Cardiac muscle cell (in vitro differentiated cells and primary cell): Measurements from ENCODE around the gene ARHGEF19. TPM values are rescaled to one million over a fixed set of nuclear protein-coding genes. Genes with fewer than 3 reads are reported as not detected.

Experiments used
- DNase-seq, 2 donors: peaks; one replicate each; pipeline versions ENCODE4 v3.0.0 to v3.0.0-alpha.2; 2010 to 2017; ENCODE audit warnings: low read depth in 1 of 2, low spot score in 1 of 2
- H3K27ac ChIP-seq: fragments of 200-600 bp; sonication (generic); 2 replicates; pipeline ENCODE4 v1.5.1; 2016
- H3K27me3 ChIP-seq: fragments of 200-600 bp; sonication (generic); 2 replicates; pipeline ENCODE4 v1.6.0; 2016; ENCODE audit warnings: control low read depth
- H3K36me3 ChIP-seq: fragments of 200-600 bp; sonication (generic); 2 replicates; pipeline ENCODE4 v1.5.1; 2016; ENCODE audit warnings: control low read depth
- H3K4me1 ChIP-seq: fragments of 200-600 bp; sonication (generic); 2 replicates; pipeline ENCODE4 v1.8.1; 2017; ENCODE audit warnings: low read depth, mild to moderate bottlenecking, mixed run types
- H3K4me3 ChIP-seq: fragments of 200-600 bp; sonication (generic); 2 replicates; pipeline ENCODE4 v1.5.1; 2016; ENCODE audit warnings: mild to moderate bottlenecking
- H3K9me3 ChIP-seq: fragments of 200-600 bp; sonication (generic); 2 replicates; pipeline ENCODE4 v1.5.1; 2017; ENCODE audit warnings: low read depth, mild to moderate bottlenecking, control low read depth
- polyA plus RNA-seq: library from polyadenylated mRNA; unstranded; fragments of >200 nt; fragmentation: Nextera tagmentation; extraction: Ambion mirVana; gene quantifications from 2 replicates; pipeline ENCODE4 v1.2.1, GENCODE V29; 2016
- total RNA-seq: library from RNA; depleted of rRNA; stranded (reverse); fragments of >200 nt; gene quantifications from 2 replicates; pipeline ENCODE4 v1.2.3, GENCODE V29; 2016
- TF ChIP-seq, protein P1 (sequence below): IDR thresholded peaks from 2 replicates; pipeline ENCODE4 v1.5.1; 2012; ENCODE audit warnings: low read depth, mild to moderate bottlenecking, low read length

ARHGEF19 gene
- total and polyA plus RNA-seq, 2 experiments from 2014 or later, result 4.0 to 6.7 TPM

DNA sequence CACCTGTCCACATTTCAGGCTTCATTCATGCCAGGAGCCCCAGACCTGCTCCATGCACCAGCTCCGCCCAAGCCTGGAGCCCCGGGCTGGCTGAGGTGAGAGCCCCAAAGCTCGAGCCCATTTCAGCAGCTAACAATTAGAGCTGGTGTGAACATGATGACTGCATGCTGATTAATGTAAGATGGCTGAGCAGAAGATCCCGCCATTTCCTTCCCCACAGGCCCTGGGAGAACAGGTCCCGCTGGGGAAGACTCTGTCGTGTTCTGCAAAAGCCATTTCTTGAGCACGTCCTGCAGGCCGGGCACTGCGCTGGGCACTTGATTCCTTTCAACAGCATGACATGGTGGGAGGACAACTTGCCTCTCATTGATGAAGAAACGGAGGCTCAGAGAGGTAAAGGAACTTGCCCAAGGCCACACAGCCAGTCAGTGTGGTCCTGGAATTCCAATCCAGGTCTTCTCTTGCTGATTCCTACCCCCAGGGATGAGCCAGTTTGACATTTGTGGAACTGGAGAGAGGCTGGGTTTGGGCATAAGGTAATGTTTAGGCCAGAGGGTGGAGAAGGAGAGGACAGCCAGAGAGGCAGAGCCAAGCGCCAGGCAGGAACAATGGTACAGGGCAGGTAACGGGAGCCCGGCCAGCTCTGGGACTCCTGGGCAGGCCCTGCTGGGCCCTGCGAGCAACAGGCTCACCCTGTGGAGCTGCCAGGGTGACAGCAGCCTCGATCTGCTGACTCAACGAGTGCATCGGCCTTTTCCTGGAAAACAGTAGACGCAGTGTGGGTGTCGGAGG, 28.5 kb downstream of the ARHGEF19 start:
- TF ChIP-seq, protein P1, sequence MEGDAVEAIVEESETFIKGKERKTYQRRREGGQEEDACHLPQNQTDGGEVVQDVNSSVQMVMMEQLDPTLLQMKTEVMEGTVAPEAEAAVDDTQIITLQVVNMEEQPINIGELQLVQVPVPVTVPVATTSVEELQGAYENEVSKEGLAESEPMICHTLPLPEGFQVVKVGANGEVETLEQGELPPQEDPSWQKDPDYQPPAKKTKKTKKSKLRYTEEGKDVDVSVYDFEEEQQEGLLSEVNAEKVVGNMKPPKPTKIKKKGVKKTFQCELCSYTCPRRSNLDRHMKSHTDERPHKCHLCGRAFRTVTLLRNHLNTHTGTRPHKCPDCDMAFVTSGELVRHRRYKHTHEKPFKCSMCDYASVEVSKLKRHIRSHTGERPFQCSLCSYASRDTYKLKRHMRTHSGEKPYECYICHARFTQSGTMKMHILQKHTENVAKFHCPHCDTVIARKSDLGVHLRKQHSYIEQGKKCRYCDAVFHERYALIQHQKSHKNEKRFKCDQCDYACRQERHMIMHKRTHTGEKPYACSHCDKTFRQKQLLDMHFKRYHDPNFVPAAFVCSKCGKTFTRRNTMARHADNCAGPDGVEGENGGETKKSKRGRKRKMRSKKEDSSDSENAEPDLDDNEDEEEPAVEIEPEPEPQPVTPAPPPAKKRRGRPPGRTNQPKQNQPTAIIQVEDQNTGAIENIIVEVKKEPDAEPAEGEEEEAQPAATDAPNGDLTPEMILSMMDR, result no peak
- Histone ChIP-seq H3K27ac (no peak overlapping the region), H3K4me3 (no peak overlapping the region), H3K36me3 (no peaks in the 10 kb centered on the region), H3K4me1 (peaks cover 7% of the 10 kb centered on the region), H3K9me3 (no peaks in the 10 kb centered on the region), H3K27me3 (no peaks in the 10 kb centered on the region)
- no peak for DNase-seq

DNA sequence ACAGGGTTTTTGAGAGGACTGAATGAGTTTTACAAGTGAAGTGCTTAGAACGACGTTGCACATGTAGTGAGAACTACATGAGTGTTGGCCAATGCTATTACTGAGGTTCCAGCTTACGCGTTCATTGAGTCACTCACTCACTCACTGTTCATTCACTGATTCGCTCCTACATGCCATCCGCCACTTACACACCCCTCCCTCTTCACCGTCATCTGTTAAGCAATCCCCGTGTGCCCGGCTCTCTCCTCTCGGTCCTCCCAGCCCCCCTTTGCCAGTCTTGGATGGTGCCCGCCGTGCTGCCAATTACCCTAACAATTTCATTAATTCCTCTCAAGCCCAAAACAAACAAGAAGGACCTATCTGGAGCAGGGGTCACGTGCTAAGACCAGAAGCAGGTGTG, 29.3 kb downstream of the ARHGEF19 start:
- Histone ChIP-seq H3K4me1 (peaks cover 7% of the 10 kb centered on the region), H3K27ac (no peak overlapping the region), H3K27me3 (no peaks in the 10 kb centered on the region), H3K4me3 (no peak overlapping the region), H3K9me3 (no peaks in the 10 kb centered on the region), H3K36me3 (no peaks in the 10 kb centered on the region)
- TF ChIP-seq, protein P1, result no peak
- DNase-seq, result peak in 1 of 2 donors; percentile 83

DNA sequence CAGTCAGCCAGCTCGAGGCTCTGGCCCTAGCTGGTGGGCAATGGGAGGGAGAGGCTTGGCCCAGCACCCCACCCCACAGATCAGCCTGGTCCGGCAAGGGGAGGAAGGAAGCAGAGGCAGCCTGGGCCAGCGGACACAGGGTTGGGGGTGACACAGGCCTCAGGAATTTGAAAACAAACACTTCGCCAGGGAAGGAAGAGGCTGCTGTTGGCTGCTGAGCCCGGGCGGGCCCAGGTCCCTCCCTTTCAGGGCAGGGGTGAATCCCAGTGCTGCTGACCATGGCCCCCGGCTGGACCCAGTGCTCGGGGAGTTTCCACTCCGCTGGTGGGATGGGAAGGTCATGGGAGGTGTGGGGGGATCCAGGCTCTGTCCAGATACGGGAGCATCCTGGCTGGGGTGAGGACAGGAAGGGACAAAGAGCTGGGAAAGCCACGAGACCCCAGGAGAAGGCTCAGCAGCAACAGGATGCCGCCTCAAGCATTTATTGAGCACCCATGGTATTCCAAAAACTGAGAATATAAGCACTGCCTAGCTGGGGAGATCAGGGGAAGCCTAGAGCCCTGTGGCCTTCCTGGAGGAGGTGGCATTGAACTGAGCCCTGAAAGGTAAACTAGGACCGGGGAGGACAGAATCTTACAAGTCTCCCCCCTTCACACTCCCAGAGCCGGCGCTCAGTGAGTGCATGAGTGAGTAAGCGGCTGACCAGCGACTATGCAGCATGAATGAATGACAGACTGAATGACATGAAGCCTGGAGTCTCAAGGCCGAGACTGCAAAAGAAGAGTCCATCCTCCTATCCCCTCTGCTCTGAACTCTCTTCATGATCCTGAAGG, 30.3 kb downstream of the ARHGEF19 start:
- Histone ChIP-seq H3K27me3 (no peaks in the 10 kb centered on the region), H3K36me3 (no peaks in the 10 kb centered on the region), H3K4me1 (peaks cover 7% of the 10 kb centered on the region), H3K27ac (peak overlapping the region; percentile 79), H3K9me3 (no peaks in the 10 kb centered on the region), H3K4me3 (no peak overlapping the region)
- TF ChIP-seq, protein P1, result no peak
- DNase-seq, result peak; percentile 49 to 95

DNA sequence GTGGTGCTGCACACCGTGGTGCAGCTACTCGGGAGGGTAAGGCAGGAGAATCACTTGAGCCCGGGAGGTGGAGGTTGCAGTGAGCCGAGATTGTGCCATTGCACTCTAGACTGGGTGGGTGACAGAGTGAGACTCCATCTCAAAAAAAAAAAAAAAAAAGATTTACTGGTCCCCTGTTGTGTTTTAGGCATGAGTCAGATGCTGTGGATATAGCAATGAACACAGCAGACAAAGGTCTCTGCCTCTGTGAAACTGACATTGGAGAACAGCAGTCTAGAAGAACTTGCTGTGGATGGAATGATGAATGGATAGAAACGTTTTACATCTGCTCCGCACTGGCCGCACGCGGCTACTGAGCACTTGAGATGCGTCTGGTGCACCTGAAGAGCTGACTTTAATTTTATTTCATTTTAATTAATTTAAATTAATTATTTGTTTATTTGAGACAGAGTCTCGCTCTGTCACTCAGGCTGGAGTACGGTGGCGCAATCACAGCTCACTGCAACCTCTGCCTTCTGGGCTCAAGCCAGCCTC, 32.1 kb downstream of the ARHGEF19 start:
- Histone ChIP-seq H3K36me3 (no peaks in the 10 kb centered on the region), H3K27ac (no peak overlapping the region), H3K4me1 (peaks cover 17% of the 10 kb centered on the region), H3K4me3 (no peak overlapping the region), H3K9me3 (no peaks in the 10 kb centered on the region), H3K27me3 (no peaks in the 10 kb centered on the region)
- TF ChIP-seq, protein P1, result no peak
- DNase-seq, result no peak

DNA sequence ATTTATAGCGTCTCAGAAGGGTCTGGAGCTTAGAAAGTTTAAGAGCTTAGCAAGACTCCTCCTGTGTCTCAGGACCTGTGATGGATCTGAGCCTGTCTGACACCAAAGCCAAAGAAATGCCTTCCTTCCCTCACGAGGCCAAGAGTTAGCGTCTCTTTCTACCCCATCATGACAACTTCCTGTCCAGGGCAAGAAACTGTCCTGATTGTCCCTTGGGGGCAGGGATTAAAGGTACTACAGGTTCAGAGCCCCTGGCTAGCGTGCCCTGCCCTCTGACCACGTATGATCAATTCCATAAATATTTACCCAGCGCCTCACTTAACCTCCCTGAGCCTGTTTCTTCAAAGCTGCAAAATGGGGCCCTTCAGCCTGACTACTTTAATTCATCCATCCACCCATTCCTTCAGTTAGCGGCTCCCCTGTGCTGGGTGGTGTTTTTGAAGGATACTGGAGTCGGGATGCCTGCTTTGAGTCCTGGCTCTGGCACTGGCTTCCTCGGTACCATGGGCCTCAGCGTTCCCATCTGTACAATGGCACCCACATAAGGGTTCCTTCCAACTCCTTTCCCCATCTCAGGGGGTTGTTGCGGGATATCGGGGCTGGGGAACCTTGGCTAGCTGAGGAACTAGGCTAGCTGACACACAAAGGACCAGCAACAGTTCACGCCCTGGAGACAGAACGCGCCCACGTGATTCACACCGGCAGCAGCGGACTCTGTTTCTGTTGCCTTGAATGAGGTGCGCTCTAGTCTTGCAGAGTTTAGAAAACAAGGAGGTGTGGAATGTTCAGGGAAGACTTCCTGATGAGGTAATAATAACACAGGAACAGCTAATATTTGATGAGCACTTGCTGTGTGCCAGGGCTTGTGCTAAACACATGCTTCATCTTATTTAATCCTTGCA, 33.6 kb downstream of the ARHGEF19 start:
- H3K27ac ChIP-seq, result no peak overlapping the region
- H3K27me3 ChIP-seq, result no peaks in the 10 kb centered on the region
- no peak overlapping the region for H3K4me3 ChIP-seq
- TF ChIP-seq, protein P1, result no peak
- H3K9me3 ChIP-seq, result no peaks in the 10 kb centered on the region
- H3K36me3 ChIP-seq, result no peaks in the 10 kb centered on the region
- no peak for DNase-seq
- peaks cover 17% of the 10 kb centered on the region for H3K4me1 ChIP-seq
